AG09319 (cell line): ENCODE measurements around the gene IPMK.
A peak's percentile ranks its signal among the peaks of the same experiment; 100 is the strongest.
"Not testable (repeated sequence)": the region's sequence is repeated elsewhere in the genome, so short reads cannot be mapped to it uniquely, and the experiment has no call there.

Source experiments
- DNase-seq: peaks from one replicate; pipeline ENCODE4 v3.0.0-alpha.2; 2010; ENCODE audit warnings: low read depth; ENCODE audit errors: extremely low read depth
- TF ChIP-seq, protein P1 (sequence below): IDR thresholded peaks from 2 replicates; pipeline ENCODE4 v1.5.1; 2011; ENCODE audit warnings: low read depth, mild to moderate bottlenecking, inconsistent platforms, low read length, moderate library complexity

IPMK gene

DNA sequence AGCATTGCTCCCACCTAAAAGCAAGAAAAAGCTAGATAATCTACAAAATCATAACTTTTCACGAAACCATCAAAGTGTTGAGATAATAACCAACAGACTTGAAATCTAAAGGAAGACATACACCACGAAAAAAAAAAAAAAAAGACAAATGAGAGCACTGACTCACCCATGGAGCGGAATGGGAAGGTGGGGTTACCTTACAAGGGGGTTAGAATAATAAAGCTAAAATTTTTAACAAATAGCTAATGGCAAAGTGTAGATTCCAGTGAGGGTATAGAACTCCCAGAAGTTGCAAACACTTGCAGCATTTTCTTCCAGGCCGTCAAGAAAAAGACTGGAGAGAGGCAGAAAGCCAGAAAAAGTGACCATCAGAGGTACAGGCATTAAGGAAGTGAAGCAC lies 27.2 kb downstream of the IPMK start:
- no peak for DNase-seq
- TF ChIP-seq, protein P1, sequence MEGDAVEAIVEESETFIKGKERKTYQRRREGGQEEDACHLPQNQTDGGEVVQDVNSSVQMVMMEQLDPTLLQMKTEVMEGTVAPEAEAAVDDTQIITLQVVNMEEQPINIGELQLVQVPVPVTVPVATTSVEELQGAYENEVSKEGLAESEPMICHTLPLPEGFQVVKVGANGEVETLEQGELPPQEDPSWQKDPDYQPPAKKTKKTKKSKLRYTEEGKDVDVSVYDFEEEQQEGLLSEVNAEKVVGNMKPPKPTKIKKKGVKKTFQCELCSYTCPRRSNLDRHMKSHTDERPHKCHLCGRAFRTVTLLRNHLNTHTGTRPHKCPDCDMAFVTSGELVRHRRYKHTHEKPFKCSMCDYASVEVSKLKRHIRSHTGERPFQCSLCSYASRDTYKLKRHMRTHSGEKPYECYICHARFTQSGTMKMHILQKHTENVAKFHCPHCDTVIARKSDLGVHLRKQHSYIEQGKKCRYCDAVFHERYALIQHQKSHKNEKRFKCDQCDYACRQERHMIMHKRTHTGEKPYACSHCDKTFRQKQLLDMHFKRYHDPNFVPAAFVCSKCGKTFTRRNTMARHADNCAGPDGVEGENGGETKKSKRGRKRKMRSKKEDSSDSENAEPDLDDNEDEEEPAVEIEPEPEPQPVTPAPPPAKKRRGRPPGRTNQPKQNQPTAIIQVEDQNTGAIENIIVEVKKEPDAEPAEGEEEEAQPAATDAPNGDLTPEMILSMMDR = no peak

DNA sequence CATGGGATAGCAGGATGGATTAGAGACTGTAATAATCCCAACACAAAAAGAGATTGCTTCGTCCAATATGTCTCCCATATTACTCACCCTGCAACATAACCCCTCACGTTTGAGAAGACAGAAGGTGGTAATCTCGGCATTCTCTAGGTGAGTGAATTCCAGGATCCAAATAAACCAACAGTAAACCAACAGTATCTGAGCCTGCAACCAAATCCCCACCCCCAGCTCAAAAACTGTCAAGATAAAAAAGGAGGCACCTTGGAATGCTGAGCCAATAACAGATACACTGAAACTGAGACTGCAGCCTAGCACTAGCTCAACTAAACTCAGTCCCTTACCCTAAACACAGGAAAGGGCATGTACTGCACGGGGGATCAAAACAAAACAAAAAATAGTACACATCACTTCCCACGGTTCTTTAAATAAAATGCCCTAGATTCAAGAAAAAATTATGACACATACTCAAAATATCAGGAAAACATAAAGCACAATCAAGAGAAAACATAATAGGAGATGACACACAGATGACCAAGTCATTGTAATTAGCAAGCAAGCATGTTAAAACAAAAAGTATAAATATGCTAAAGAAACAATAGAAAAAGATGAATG lies 28.0 kb downstream of the IPMK start:
- DNase-seq = no peak
- TF ChIP-seq, protein P1 = no peak

DNA sequence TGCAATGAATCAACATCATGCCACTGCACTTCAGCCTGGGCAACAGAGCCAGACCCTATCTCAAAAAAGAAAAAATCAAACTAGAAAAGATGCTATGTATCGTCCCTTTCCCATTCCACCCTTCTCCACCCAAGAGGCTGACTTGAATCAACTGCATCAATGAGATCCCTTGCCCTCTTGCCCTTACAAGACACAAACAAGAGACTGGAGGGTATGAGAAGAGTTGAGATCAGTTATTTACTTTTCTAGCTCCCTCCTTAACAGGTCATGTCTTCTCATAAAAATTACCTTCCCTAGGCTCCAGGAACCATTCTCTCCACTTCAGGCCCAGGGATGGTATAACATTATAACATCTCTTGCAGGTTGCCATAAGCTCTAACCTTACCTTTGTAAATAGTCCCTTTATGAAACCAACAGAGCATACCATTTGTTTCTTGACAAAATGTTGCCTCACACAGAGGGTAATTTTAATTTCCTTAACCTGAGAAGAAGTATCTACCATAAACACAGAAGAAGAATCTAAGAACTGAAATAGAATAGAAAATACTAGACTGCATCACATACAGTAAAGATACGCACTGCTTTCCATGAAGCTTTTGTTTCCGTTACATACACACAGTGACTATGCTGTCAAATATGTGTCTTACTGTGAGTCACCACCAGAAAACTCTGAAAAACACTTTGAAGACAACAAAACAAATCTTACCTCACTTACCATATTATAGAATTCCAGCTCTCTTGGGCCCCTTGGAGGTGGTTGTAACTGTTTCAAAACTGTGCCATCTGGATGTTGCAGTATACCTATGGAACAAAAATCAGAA lies 30.5 kb downstream of the IPMK start:
- TF ChIP-seq, protein P1 = no peak
- DNase-seq = peak; percentile 25

DNA sequence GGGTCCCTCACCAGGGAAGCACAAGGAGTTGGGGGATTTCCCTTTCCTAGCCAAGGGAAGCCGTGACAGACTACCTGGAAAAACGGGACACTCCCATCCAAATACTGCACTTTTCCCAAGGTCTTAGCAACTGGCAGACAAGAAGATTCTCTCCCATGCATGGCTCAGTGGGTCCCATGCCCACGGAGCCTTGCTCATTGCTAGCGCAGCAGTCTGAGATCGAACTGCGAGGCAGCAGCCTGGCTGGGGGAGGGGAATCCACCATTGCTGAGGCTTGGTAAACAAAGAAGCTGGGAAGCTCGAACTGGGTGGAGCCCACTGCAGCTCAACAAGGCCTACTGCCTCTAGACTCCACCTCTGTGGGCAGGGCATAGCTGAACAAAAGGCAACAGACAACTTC lies 37.8 kb downstream of the IPMK start:
- DNase-seq = not testable (repeated sequence)

DNA sequence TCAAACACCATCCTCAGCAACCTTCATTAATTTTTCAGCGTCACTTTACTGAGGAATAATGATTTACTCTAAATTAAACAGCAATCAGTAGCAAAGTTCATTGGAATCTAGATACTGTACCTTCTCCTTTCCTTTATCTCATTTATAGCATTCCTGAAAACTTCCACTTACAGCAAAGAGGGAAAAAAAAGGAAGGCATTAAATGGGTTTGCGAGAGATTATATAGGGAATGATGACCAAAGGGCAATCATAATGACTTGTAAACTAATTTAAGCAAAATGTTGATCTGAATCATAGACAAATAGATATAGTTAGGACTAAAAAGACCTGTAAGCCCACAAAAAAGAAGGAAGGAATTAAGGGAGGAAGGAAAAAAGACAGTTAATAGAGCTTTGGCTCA lies 42.0 kb downstream of the IPMK start:
- TF ChIP-seq, protein P1 = no peak
- DNase-seq = no peak

DNA sequence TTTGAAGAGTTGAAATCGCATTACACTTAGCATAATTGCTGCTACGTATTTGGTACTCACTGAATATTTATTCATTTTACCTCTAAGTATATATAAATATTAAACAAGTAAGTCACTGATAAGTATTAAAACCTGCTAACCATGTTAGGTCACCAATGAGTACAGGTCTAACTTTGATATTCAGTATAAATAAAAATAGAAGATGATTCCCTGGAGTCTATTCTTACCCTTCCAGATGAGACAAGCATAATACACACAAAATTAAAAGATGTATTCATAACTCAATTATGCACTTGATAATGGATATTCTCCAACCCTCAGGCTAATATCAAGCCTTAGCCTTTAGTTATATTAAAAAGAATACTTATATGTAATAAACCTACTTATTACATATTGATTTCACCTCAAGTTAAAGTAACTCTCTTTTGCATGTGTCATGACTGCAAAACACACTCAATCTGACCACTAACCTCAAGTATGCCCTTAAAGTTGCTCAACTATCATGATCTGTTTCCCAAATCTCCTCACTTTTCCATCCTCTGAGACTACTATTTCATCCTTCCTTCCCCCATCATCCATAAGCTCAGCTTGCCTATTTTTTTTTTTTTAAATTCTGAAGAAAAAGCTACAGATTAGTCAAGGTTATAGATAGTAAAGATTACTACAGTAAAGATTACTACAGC lies 46.8 kb downstream of the IPMK start:
- TF ChIP-seq, protein P1 = no peak
- peak; percentile 14 for DNase-seq

DNA sequence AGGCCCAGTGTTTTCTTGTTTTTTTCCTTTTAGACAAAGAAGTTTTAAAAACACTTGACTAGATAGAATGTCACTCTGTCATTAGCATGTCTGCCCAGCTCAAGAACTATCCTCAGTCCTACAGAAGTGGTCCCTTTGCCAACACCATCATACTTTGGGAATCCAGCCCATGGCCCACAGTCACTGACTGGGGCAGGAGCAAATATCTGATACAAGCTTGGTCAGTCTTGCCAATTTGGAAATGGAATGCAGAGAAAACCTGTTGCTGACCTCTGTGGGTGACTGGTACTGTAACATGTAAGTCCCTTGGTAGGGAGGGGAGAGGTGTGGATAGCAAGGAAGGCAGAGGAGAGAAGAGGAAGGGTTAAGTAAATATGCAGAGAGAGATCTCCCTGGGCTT lies 47.8 kb downstream of the IPMK start:
- TF ChIP-seq, protein P1 = no peak
- no peak for DNase-seq
